ENCODE results near the gene ATP5PB.

ATP5PB gene

GRCh38 chr1:111446967-111447892 is 2.0 kb upstream of the ATP5PB start:
- no peak for DNase-seq

GRCh38 chr1:111448482-111448917 is 764 bp upstream of the ATP5PB start:
- DNase-seq = no peak

- no peak for DNase-seq
Observed at GRCh38 chr1:111449703-111450017, 396 bp downstream of the ATP5PB start.

GRCh38 chr1:111450185-111450584 is 921 bp downstream of the ATP5PB start:
- no peak for DNase-seq

- no peak for DNase-seq
Observed at GRCh38 chr1:111452581-111452980, 3.3 kb downstream of the ATP5PB start.

GRCh38 chr1:111453706-111454105 is 4.4 kb downstream of the ATP5PB start:
- DNase-seq = no peak

GRCh38 chr1:111454859-111455641 is 5.8 kb downstream of the ATP5PB start:
- DNase-seq = no peak

- no peak for DNase-seq
Observed at GRCh38 chr1:111455642-111456031, 6.4 kb downstream of the ATP5PB start.

- no peak for DNase-seq
Observed at GRCh38 chr1:111461765-111462164, 12.5 kb downstream of the ATP5PB start.

GRCh38 chr1:111462370-111463028 is 13.2 kb downstream of the ATP5PB start:
- no peak for DNase-seq

GRCh38 chr1:111463029-111463683 is 13.9 kb downstream of the ATP5PB start:
- no peak for DNase-seq

GRCh38 chr1:111465754-111466153 is 16.5 kb downstream of the ATP5PB start:
- no peak for DNase-seq

- DNase-seq = no peak
Observed at GRCh38 chr1:111466480-111466879, 17.2 kb downstream of the ATP5PB start.

- no peak for DNase-seq
Observed at GRCh38 chr1:111467865-111468716, 18.8 kb downstream of the ATP5PB start.

- DNase-seq = no peak
Observed at GRCh38 chr1:111468717-111469100, 19.4 kb downstream of the ATP5PB start.

GRCh38 chr1:111469539-111469938 is 20.3 kb downstream of the ATP5PB start:
- no peak for DNase-seq

- no peak for DNase-seq
Observed at GRCh38 chr1:111470596-111470995, 21.3 kb downstream of the ATP5PB start.

- peak; percentile 67 for DNase-seq
Observed at GRCh38 chr1:111471012-111471411, 21.7 kb downstream of the ATP5PB start.

- DNase-seq = no peak
Observed at GRCh38 chr1:111471538-111471937, 22.3 kb downstream of the ATP5PB start.

GRCh38 chr1:111474106-111474505 is 24.8 kb downstream of the ATP5PB start:
- DNase-seq = no peak

- DNase-seq = no peak
Observed at GRCh38 chr1:111474521-111474920, 25.3 kb downstream of the ATP5PB start.

- no peak for DNase-seq
Observed at GRCh38 chr1:111475701-111476100, 26.4 kb downstream of the ATP5PB start.
